H1 (cell line): ENCODE measurements around the gene GADL1. TPM values are rescaled to one million over a fixed set of nuclear protein-coding genes. Genes with fewer than 3 reads are reported as not detected.
A peak's percentile ranks its signal among the peaks of the same experiment; 100 is the strongest.

Experiments
- CTCF ChIA-PET: fragments of 300-600 bp; sonication (Branson Sonifier 250); formaldehyde crosslinking; loops from one replicate; lab custom pipeline; 2021; ENCODE audit not compliant: partially characterized antibody; lab: Charles Lee
- POLR2A ChIA-PET: fragments of 300-600 bp; sonication (Branson Sonifier 250); formaldehyde crosslinking; loops from one replicate; lab custom pipeline; 2021; ENCODE audit warnings: inconsistent platforms; ENCODE audit not compliant: partially characterized antibody; lab: Charles Lee
- DNase-seq, 2 experiments: peaks; one replicate each; pipeline versions ENCODE4 v3.0.0 to v3.0.0-alpha.2; 2010 to 2022; ENCODE audit warnings: low spot score in 2 of 2, low read depth in 1 of 2, mixed read lengths in 1 of 2
- FAIRE-seq: peaks from 2 replicates; lab custom pipeline; 2011; peaks lifted over from hg19 to GRCh38; lab: Jason Lieb, UNC
- H2AFZ ChIP-seq: 2 replicates; pipeline ENCODE4 v1.8.1; 2012; ENCODE audit warnings: low read length, inconsistent platforms
- H2AK5ac ChIP-seq: 2 replicates; pipeline ENCODE4 v1.6.1; 2013; ENCODE audit warnings: low read depth, low read length
- H2BK120ac ChIP-seq: replicated peaks from 2 replicates; pipeline ENCODE3; 2013; ENCODE audit warnings: low read depth, low read length, inconsistent platforms
- H2BK12ac ChIP-seq: 2 replicates; pipeline ENCODE4 v1.6.1; 2013; ENCODE audit warnings: low read depth, low read length
- H2BK15ac ChIP-seq: 2 replicates; pipeline ENCODE4 v1.6.1; 2013; ENCODE audit warnings: low read length
- H2BK20ac ChIP-seq: 2 replicates; pipeline ENCODE4 v1.6.1; 2013; ENCODE audit warnings: low read length
- H2BK5ac ChIP-seq: 2 replicates; pipeline ENCODE4 v1.6.1; 2013; ENCODE audit warnings: low read depth, low read length
- H3K14ac ChIP-seq: 2 replicates; pipeline ENCODE4 v1.6.1; 2013; ENCODE audit warnings: inconsistent platforms; ENCODE audit not compliant: insufficient read length
- H3K18ac ChIP-seq: 2 replicates; pipeline ENCODE4 v1.6.1; 2013; ENCODE audit warnings: low read length; ENCODE audit errors: extremely low read depth
- H3K23ac ChIP-seq: 2 replicates; pipeline ENCODE4 v1.6.1; 2013; ENCODE audit warnings: inconsistent platforms; ENCODE audit not compliant: insufficient read length
- H3K23me2 ChIP-seq: 2 replicates; pipeline ENCODE4 v1.6.1; 2013; ENCODE audit warnings: low read depth, low read length
- H3K27ac ChIP-seq: 2 replicates; pipeline ENCODE4 v1.6.1; 2011; ENCODE audit warnings: low read depth, low read length, inconsistent platforms
- H3K27me3 ChIP-seq, 4 experiments: replicated peaks in 1 of 4; 1 replicate in 1 of 4; 2 replicates in 3 of 4; pipeline versions ENCODE4 v1.6.1 to v1.8.1; 2011 to 2013; ENCODE audit warnings: low read length in 3 of 4, mild to moderate bottlenecking in 3 of 4, inconsistent platforms in 2 of 4, mixed read lengths in 2 of 4, moderate library complexity in 1 of 4; ENCODE audit not compliant: control insufficient read depth in 3 of 4, insufficient read depth in 3 of 4; ENCODE audit errors: extremely low read depth in 1 of 4
- H3K36me3 ChIP-seq, 4 experiments: 2 replicates each; pipeline versions ENCODE4 v1.6.1 to v1.8.1; 2011 to 2013; ENCODE audit warnings: mild to moderate bottlenecking in 4 of 4, low read length in 3 of 4, moderate library complexity in 2 of 4, control low read depth in 1 of 4, inconsistent platforms in 1 of 4; ENCODE audit not compliant: insufficient read depth in 4 of 4, control insufficient read depth in 2 of 4
- H3K4ac ChIP-seq: replicated peaks from 2 replicates; pipeline ENCODE3; 2013; ENCODE audit warnings: low read length, low read depth, mixed read lengths, inconsistent platforms; ENCODE audit not compliant: insufficient read length
- H3K4me1 ChIP-seq, 4 experiments: replicated peaks in 1 of 4; 1 replicate in 1 of 4; 2 replicates in 3 of 4; pipeline versions ENCODE4 v1.6.1 to v1.8.1; 2011 to 2013; ENCODE audit warnings: low read length in 3 of 4, inconsistent platforms in 2 of 4, mixed read lengths in 1 of 4; ENCODE audit not compliant: insufficient read depth in 4 of 4, control insufficient read depth in 3 of 4
- H3K4me2 ChIP-seq, 2 experiments: 2 replicates each; pipeline versions ENCODE4 v1.6.1 to v1.8.1; 2011 to 2013; ENCODE audit warnings: low read depth in 2 of 2, low read length in 2 of 2, control low read depth in 1 of 2, inconsistent platforms in 1 of 2, mild to moderate bottlenecking in 1 of 2; ENCODE audit not compliant: insufficient read depth in 1 of 2
- H3K4me3 ChIP-seq, 4 experiments: fragments of 200-600, 300-600 bp in 1 of 4; sonication (generic), shearing (Covaris generic), sonication (Bioruptor Twin) in 1 of 4; 2 replicates each; pipeline versions ENCODE4 v1.5.1 to v1.8.1; 2011 to 2016; ENCODE audit warnings: low read length in 4 of 4, low read depth in 3 of 4, control low read depth in 2 of 4, inconsistent platforms in 2 of 4, mild to moderate bottlenecking in 2 of 4, mixed read lengths in 1 of 4, moderate library complexity in 1 of 4; ENCODE audit not compliant: insufficient read depth in 2 of 4; ENCODE audit errors: extremely low read depth in 1 of 4
- H3K56ac ChIP-seq: replicated peaks from 2 replicates; pipeline ENCODE3; 2013; ENCODE audit warnings: low read depth, mild to moderate bottlenecking, mixed read lengths, low read length, inconsistent platforms; ENCODE audit not compliant: insufficient read length
- H3K79me1 ChIP-seq: 2 replicates; pipeline ENCODE4 v1.6.1; 2013; ENCODE audit warnings: low read depth, low read length, control low read depth
- H3K79me2 ChIP-seq, 2 experiments: 2 replicates each; pipeline versions ENCODE4 v1.6.1 to v1.8.1; 2012 to 2013; ENCODE audit warnings: low read length in 2 of 2, mild to moderate bottlenecking in 2 of 2, inconsistent platforms in 1 of 2; ENCODE audit not compliant: insufficient read depth in 2 of 2, control insufficient read depth in 1 of 2
- H3K9ac ChIP-seq, 4 experiments: replicated peaks in 1 of 4; 1 replicate in 1 of 4; 2 replicates in 3 of 4; pipeline versions ENCODE4 v1.6.1 to v1.8.1; 2011 to 2013; ENCODE audit warnings: low read depth in 3 of 4, low read length in 3 of 4, control low read depth in 2 of 4, mild to moderate bottlenecking in 2 of 4, moderate library complexity in 2 of 4, inconsistent platforms in 1 of 4; ENCODE audit errors: extremely low read depth in 1 of 4
- H3K9me3 ChIP-seq, 2 experiments: 2 replicates each; pipeline versions ENCODE4 v1.6.1 to v1.8.1; 2012 to 2013; ENCODE audit warnings: mild to moderate bottlenecking in 2 of 2, moderate library complexity in 2 of 2, control low read depth in 1 of 2, inconsistent platforms in 1 of 2, low read depth in 1 of 2, low read length in 1 of 2, mixed read lengths in 1 of 2; ENCODE audit not compliant: insufficient read depth in 2 of 2
- H4K20me1 ChIP-seq, 2 experiments: replicated peaks in 1 of 2; 2 replicates each; pipeline versions ENCODE3 to v1.8.1; 2011 to 2013; ENCODE audit warnings: inconsistent platforms in 2 of 2, low read length in 2 of 2, mild to moderate bottlenecking in 1 of 2; ENCODE audit not compliant: insufficient read depth in 2 of 2, control insufficient read depth in 1 of 2
- H4K5ac ChIP-seq: 2 replicates; pipeline ENCODE4 v1.6.1; 2013; ENCODE audit warnings: low read length, low read depth, mixed read lengths, inconsistent platforms; ENCODE audit not compliant: insufficient read length
- H4K8ac ChIP-seq: 2 replicates; pipeline ENCODE4 v1.8.0; 2013; ENCODE audit warnings: mild to moderate bottlenecking, moderate library complexity, low read length, inconsistent platforms; ENCODE audit not compliant: insufficient read depth; ENCODE audit errors: extremely low read depth
- H4K91ac ChIP-seq: replicated peaks from 2 replicates; pipeline ENCODE3; 2013; ENCODE audit warnings: low read length, mixed read lengths, inconsistent platforms; ENCODE audit not compliant: insufficient read length
- ATF3 ChIP-seq: IDR thresholded peaks from 2 replicates; pipeline ENCODE4 v1.6.1; 2011; ENCODE audit warnings: low read depth, mild to moderate bottlenecking, low read length; ENCODE audit not compliant: insufficient read depth
- CTBP2 ChIP-seq: IDR thresholded peaks from 2 replicates; pipeline ENCODE4 v1.7.0; 2011; ENCODE audit warnings: borderline replicate concordance, mild to moderate bottlenecking, moderate library complexity, mixed read lengths, low read length; ENCODE audit not compliant: insufficient read depth, insufficient read length
- EZH2 ChIP-seq: fragments of 200-600 bp; sonication (generic); IDR thresholded peaks from 2 replicates; pipeline ENCODE4 v1.7.1; 2012; ENCODE audit warnings: low read depth, mild to moderate bottlenecking, moderate library complexity, low read length, inconsistent platforms; ENCODE audit not compliant: severe bottlenecking
- GABPA ChIP-seq: IDR thresholded peaks from 2 replicates; pipeline ENCODE4 v1.6.1; 2011; ENCODE audit warnings: mild to moderate bottlenecking, low read length, moderate library complexity, borderline replicate concordance; ENCODE audit not compliant: insufficient read depth
- GTF2F1 ChIP-seq: IDR thresholded peaks from 2 replicates; pipeline ENCODE4 v1.6.1; 2012; ENCODE audit warnings: low read depth, low read length, improper control_type of control experiment, borderline replicate concordance
- KDM1A ChIP-seq: fragments of 200-600, 300-600 bp; sonication (generic); IDR thresholded peaks from 2 replicates; pipeline ENCODE4 v1.7.1; 2016; ENCODE audit warnings: mild to moderate bottlenecking, low read length, borderline replicate concordance
- RXRA ChIP-seq: IDR thresholded peaks from 2 replicates; pipeline ENCODE4 v1.6.1; 2011; ENCODE audit warnings: low read depth, mild to moderate bottlenecking, low read length, moderate library complexity; ENCODE audit not compliant: insufficient read depth
- SAP30 ChIP-seq: fragments of 300-600 bp; sonication (generic); IDR thresholded peaks from 2 replicates; pipeline ENCODE4 v1.7.1; 2012; ENCODE audit warnings: low read length, moderate library complexity, mild to moderate bottlenecking, inconsistent platforms; ENCODE audit not compliant: insufficient read depth, insufficient replicate concordance
- SP2 ChIP-seq: IDR thresholded peaks from 2 replicates; pipeline ENCODE4 v1.6.1; 2012; ENCODE audit warnings: mild to moderate bottlenecking, low read length, inconsistent platforms
- TAF1 ChIP-seq: IDR thresholded peaks from 2 replicates; pipeline ENCODE4 v1.6.1; 2011; ENCODE audit warnings: mild to moderate bottlenecking, low read depth, low read length
- TEAD4 ChIP-seq: IDR thresholded peaks from 2 replicates; pipeline ENCODE4 v1.6.1; 2012; ENCODE audit warnings: low read depth, low read length, inconsistent platforms, mixed read lengths
- WGBS, 2 experiments: shearing (Covaris generic) in 1 of 2; methylation state at CpG; one replicate each; pipeline versions ENCODE4 v1.1.6 to v1.1.7; 2013 to 2015; ENCODE audit warnings: low lambda C conversion rate in 2 of 2, mixed read lengths in 2 of 2, inconsistent platforms in 1 of 2, low coverage in 1 of 2, missing lambda C conversion rate in 1 of 2; ENCODE audit not compliant: insufficient replicate concordance in 2 of 2, insufficient coverage in 1 of 2, insufficient read length in 1 of 2; ENCODE audit errors: extremely low coverage in 1 of 2, missing lambda C conversion rate in 1 of 2; 5-methylcytosine and 5-hydroxymethylcytosine counted together
- polyA plus RNA-seq, 7 experiments: library from polyadenylated mRNA; depleted of rRNA in 3 of 7; stranded (reverse) in 5 of 7; unstranded in 2 of 7; fragments of >200 nt in 5 of 7; fragments of 200-250 nt in 2 of 7; gene quantifications; 1 replicate in 5 of 7; 2 replicates in 1 of 7; 4 replicates in 1 of 7; pipeline versions ENCODE4 v1.2.1 to v1.2.3, GENCODE V29; 2011 to 2013; ENCODE audit warnings: missing spikeins in 2 of 7, mixed read lengths in 2 of 7
- total RNA-seq: library from RNA; stranded (reverse); fragmentation: NEBNext Ultra II Directional; extraction: Animal tissue kit (Norgen Biotek cat#: 25700); gene quantifications from 2 replicates; pipeline ENCODE4 v1.2.1, GENCODE V29; 2021

Gene GADL1
- total and polyA plus RNA-seq, 2 of the 8 experiments (the other 6 are each of a cell fraction or from before 2014, with no cell fraction given): 0.03 to 0.30 TPM

- Histone ChIP-seq H2AFZ (peak overlapping the region; percentile 43; the same call in 1 of the 2 replicates), H3K27ac (no peak overlapping the region), H4K5ac (no peak overlapping the region), H2BK20ac (no peak overlapping the region), H2BK15ac (no peak overlapping the region), H3K4me2 (no peak overlapping the region), H4K91ac (no peak overlapping the region), H2BK120ac (no peak overlapping the region), H3K9ac (no peak overlapping the region), H3K4ac (no peak overlapping the region), H3K14ac (no peak overlapping the region), H4K20me1 (no peaks in the 10 kb centered on the region), H3K18ac (no peak overlapping the region), H2BK12ac (no peak overlapping the region), H3K79me2 (no peaks in the 10 kb centered on the region), H3K79me1 (no peaks in the 10 kb centered on the region), H4K8ac (no peak overlapping the region), H3K36me3 (no peaks in the 10 kb centered on the region), H3K4me1 (no peaks in the 10 kb centered on the region), H3K23me2 (no peaks in the 10 kb centered on the region), H3K9me3 (no peaks in the 10 kb centered on the region), H2BK5ac (no peak overlapping the region), H3K4me3 (no peak overlapping the region), H2AK5ac (no peak overlapping the region), H3K27me3 (no peaks in the 10 kb centered on the region), H3K56ac (no peak overlapping the region), H3K23ac (no peak overlapping the region)
- ChIA-PET POLR2A (interaction anchor here (0.6 kb wide), 1 partner anchor 321 kb away, joined by 3 read pairs; no protein-coding TSS in a partner anchor), CTCF (interaction anchor here (0.7 to 1.6 kb wide), 3 partner anchors 10 to 236 kb away, joined by 3 to 5 read pairs (median 4); no protein-coding TSS in a partner anchor)
- FAIRE-seq (no peak), DNase-seq (no peak)
- 73% methylated on average over 5 of the region's 5 CpGs; no CpG with 5 or more reads in 1 of the 2 experiments for WGBS, 2 experiments
- TF ChIP-seq TEAD4 (no peak), ATF3 (no peak), RXRA (no peak), EZH2 (no peak), CTBP2 (no peak), TAF1 (no peak), KDM1A (no peak), GABPA (no peak), SP2 (no peak), SAP30 (no peak), GTF2F1 (no peak)
These were observed 30.3 kb downstream of the GADL1 start for GRCh38 chr3:30864132-30864531.
